Measurements from ENCODE around the gene TAF3.
"Not testable (repeated sequence)": the region's sequence is repeated elsewhere in the genome, so short reads cannot be mapped to it uniquely, and the experiment has no call there.

The TAF3 gene

GRCh38 chr10:7818295-7819120, at the start of gene TAF3:
Gene TAF3 (plus strand): TSS chr10:7818505. CDS start chr10:7818710, 205 bp downstream.
- peak; percentile 45 to 73 for DNase-seq

GRCh38 chr10:7773845-7774801, 44.2 kb upstream of the TAF3 start:
- no peak for DNase-seq

- DNase-seq, result no peak
Measured at GRCh38 chr10:7776777-7777176, 41.5 kb upstream of the TAF3 start.

- not testable (repeated sequence) for DNase-seq
Measured at GRCh38 chr10:7782194-7782593, 36.1 kb upstream of the TAF3 start.

GRCh38 chr10:7786430-7786829, 31.9 kb upstream of the TAF3 start:
- DNase-seq, result no peak

- no peak for DNase-seq
Measured at GRCh38 chr10:7787150-7787856, 31.0 kb upstream of the TAF3 start.

- DNase-seq, result peak; percentile 71 to 92
Measured at GRCh38 chr10:7787857-7788638, 30.3 kb upstream of the TAF3 start, which contains the start of the genes ATP5F1C and KIN. Gene ATP5F1C (plus strand): TSS chr10:7788177. CDS start chr10:7788208, 31 bp downstream. Gene KIN (minus strand): TSS chr10:7787993. CDS start chr10:7787933, 60 bp downstream.

- DNase-seq, result no peak
Measured at GRCh38 chr10:7788639-7789286, 29.5 kb upstream of the TAF3 start.

- DNase-seq, result peak in 1 of 2 experiments; percentile 15
Measured at GRCh38 chr10:7789390-7789789, 28.9 kb upstream of the TAF3 start.

GRCh38 chr10:7792541-7792940, 25.8 kb upstream of the TAF3 start:
- no peak for DNase-seq

GRCh38 chr10:7794251-7795026, 23.9 kb upstream of the TAF3 start:
- DNase-seq, result no peak

GRCh38 chr10:7795605-7796004, 22.7 kb upstream of the TAF3 start:
- peak in 1 of 2 experiments; percentile 32 for DNase-seq

GRCh38 chr10:7797582-7797981, 20.7 kb upstream of the TAF3 start:
- DNase-seq, result peak; percentile 41 to 85

GRCh38 chr10:7802606-7803005, 15.7 kb upstream of the TAF3 start:
- DNase-seq, result no peak

GRCh38 chr10:7804216-7804615, 14.1 kb upstream of the TAF3 start:
- no peak for DNase-seq

GRCh38 chr10:7804741-7805140, 13.6 kb upstream of the TAF3 start:
- no peak for DNase-seq

- DNase-seq, result no peak
Measured at GRCh38 chr10:7808686-7809267, 9.5 kb upstream of the TAF3 start.

- no peak for DNase-seq
Measured at GRCh38 chr10:7810443-7810842, 7.9 kb upstream of the TAF3 start.

- DNase-seq, result no peak
Measured at GRCh38 chr10:7811000-7811399, 7.3 kb upstream of the TAF3 start.

GRCh38 chr10:7811743-7812142, 6.6 kb upstream of the TAF3 start:
- not testable (repeated sequence) for DNase-seq

All from SW 1271 (cell line).